Colonic mucosa (tissue), 4 donors: ENCODE measurements around the gene MYO5C. TPM values are rescaled to one million over a fixed set of nuclear protein-coding genes. Genes with fewer than 3 reads are reported as not detected.

Experiments used
- DNase-seq: peaks from one replicate; pipeline ENCODE4 v3.0.0-alpha.2; 2020
- H3K27ac ChIP-seq: fragments of 200-600 bp; one replicate; pipeline ENCODE4 v1.8.0; 2021
- H3K27me3 ChIP-seq: fragments of 200-600 bp; one replicate; pipeline ENCODE4 v1.8.0; 2021
- H3K36me3 ChIP-seq: fragments of 200-600 bp; one replicate; pipeline ENCODE4 v1.8.0; 2021
- H3K4me1 ChIP-seq: fragments of 200-600 bp; one replicate; pipeline ENCODE4 v1.8.0; 2021; ENCODE audit warnings: mild to moderate bottlenecking
- H3K4me3 ChIP-seq: fragments of 200-600 bp; one replicate; pipeline ENCODE4 v1.8.0; 2021
- H3K9ac ChIP-seq, 2 donors: one replicate each; pipeline ENCODE4 v1.7.0; 2013; ENCODE audit warnings: control low read depth in 2 of 2, low read depth in 2 of 2, low read length in 2 of 2
- H3K9me3 ChIP-seq: fragments of 200-600 bp; one replicate; pipeline ENCODE4 v1.8.0; 2021
- intact Hi-C: fragments of 100-400 bp; cut with DNase I; formaldehyde crosslinking; loops from one replicate; pipeline ENCODE4 v1.14.1; 2022
- total RNA-seq, 2 donors: library from RNA; stranded (reverse); fragmentation: NEBNext Ultra II Directional in 1 of 2; extraction: Animal tissue kit (Norgen Biotek cat#: 25700) in 1 of 2; gene quantifications; one replicate each; pipeline ENCODE4 v1.2.1, GENCODE V29; 2021
- TF ChIP-seq, protein P1 (sequence below): fragments of 200-600 bp; IDR thresholded peaks from one replicate; pipeline ENCODE4 v1.8.0; 2022; ENCODE audit warnings: antibody characterized with exemption, mild to moderate bottlenecking
- donor health status: healthy.
- donor health status: DM: no; HTN: no; CAD: no.
- donor health status: DM: no; HTN: no; CAD: no.

The MYO5C gene
- total RNA-seq, 2 donors from 2014 or later, result 71.4 to 102 TPM

DNA sequence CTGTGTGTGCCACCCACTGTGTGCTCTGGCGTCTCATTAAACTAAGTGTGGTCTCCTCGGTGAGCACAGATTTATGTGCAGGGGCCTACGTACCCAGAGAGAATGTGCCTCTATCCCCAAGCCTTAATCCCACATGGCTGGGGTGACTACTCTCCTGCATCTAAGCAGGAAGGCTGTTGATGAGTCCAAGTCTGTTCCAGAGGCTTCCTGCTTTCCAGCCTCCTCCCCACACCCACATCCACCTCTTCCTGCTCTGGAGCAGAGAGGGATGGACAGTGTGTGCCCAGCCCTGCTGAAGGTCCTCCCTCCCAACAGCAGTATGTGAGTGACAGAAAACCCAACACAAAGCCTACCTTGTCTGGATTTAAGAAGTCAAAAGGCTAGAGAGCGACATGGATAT lies 144.3 kb downstream of the MYO5C start:
- peak; percentile 43 for DNase-seq
- TF ChIP-seq, protein P1, sequence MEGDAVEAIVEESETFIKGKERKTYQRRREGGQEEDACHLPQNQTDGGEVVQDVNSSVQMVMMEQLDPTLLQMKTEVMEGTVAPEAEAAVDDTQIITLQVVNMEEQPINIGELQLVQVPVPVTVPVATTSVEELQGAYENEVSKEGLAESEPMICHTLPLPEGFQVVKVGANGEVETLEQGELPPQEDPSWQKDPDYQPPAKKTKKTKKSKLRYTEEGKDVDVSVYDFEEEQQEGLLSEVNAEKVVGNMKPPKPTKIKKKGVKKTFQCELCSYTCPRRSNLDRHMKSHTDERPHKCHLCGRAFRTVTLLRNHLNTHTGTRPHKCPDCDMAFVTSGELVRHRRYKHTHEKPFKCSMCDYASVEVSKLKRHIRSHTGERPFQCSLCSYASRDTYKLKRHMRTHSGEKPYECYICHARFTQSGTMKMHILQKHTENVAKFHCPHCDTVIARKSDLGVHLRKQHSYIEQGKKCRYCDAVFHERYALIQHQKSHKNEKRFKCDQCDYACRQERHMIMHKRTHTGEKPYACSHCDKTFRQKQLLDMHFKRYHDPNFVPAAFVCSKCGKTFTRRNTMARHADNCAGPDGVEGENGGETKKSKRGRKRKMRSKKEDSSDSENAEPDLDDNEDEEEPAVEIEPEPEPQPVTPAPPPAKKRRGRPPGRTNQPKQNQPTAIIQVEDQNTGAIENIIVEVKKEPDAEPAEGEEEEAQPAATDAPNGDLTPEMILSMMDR, result no peak
- Histone ChIP-seq H3K27ac (no peak overlapping the region), H3K4me3 (no peak overlapping the region), H3K27me3 (no peaks in the 10 kb centered on the region), H3K9ac (no peak overlapping the region), H3K36me3 (no peaks in the 10 kb centered on the region), H3K4me1 (no peaks in the 10 kb centered on the region), H3K9me3 (no peaks in the 10 kb centered on the region)
- intact Hi-C loops, result no loop called here

DNA sequence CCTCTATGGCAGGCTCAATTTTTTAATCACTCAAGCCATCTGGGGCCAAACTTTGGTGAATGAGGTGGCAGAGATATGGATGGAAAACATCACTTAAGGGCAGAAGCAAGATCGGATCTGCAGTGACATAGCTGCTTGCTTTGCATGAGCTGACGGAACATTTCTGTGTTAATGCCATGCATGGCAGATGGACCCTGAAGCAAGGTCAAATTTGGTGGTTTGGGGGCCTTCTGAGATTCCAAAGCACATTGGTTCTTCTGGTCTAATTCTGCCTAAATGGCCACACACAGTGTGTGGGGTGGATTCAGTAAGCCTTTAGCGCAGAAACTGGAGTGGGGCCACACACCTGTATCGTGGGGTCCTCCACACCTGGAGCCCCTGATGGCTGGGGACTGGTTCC lies 144.7 kb downstream of the MYO5C start:
- H3K36me3 ChIP-seq, result no peaks in the 10 kb centered on the region

DNA sequence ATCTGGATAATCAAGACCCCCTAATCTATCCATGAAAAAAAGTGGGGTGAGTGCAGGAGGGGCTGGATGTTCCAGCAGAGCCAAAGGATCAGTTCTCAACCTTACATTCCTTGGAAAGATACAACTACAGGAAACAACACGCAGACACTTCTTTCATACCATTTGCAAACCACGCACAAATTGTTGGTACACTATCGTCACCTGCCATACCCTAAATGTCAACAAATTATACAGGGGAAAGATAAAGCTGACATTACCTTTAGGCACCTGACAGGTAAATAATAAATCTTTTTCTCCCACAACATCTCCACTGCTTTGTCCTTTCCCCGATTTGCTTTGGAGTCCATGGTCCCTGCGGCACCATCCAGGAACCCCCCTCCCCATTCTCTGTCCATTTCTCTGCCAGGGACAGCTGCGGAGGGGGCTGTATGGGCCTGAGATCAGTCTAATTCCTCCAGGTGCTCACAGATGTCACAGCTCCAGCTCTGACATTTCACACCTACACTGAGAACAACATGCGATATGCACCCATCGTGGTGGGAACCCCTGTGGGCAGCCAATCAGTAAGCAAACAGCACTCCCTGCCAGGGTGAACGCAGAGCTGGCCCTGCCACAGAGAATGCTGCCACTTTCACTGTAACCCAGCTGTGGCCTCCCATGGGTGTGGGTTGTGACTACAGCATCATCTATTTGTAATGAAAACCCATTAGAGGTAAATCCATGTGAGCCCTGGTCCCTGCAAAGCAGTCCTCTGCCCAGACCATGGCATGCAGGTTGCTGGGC lies 145.4 kb downstream of the MYO5C start:
- TF ChIP-seq, protein P1, result no peak
- H3K9ac ChIP-seq, result no peak overlapping the region

More for the DNA sequence above, 144.7 kb downstream of the MYO5C start:
- no peaks in the 10 kb centered on the region for H3K9me3 ChIP-seq
- no peak overlapping the region for H3K4me3 ChIP-seq
- no peaks in the 10 kb centered on the region for H3K4me1 ChIP-seq
- H3K27ac ChIP-seq, result no peak overlapping the region
- H3K9ac ChIP-seq, result no peak overlapping the region
- DNase-seq, result no peak
- no peaks in the 10 kb centered on the region for H3K27me3 ChIP-seq
- intact Hi-C loops, result no loop called here
- TF ChIP-seq, protein P1, result no peak

DNA sequence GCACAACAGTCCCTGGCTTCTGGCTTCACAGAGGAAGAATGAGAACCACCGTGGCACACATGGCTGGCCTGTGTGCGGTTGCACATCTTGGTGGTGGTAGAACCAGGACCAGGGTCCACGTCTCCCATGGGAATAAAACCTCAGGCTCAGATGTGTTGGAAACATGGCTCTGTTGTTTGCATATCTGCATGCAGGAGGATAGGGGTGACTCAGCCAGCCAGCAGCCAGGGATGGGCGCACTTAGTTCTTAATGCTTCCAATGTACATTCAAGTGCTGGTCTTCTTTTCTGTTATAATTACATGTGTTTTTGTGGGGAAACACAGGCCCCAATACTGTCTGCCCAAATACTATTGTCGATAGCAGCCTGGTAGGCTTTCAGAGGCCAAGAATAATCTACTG lies 147.2 kb downstream of the MYO5C start:
- H3K9ac ChIP-seq, result no peak overlapping the region
- no peaks in the 10 kb centered on the region for H3K4me1 ChIP-seq
- TF ChIP-seq, protein P1, result no peak
- no peak overlapping the region for H3K27ac ChIP-seq
- H3K4me3 ChIP-seq, result no peak overlapping the region
- H3K27me3 ChIP-seq, result no peaks in the 10 kb centered on the region
- H3K9me3 ChIP-seq, result no peaks in the 10 kb centered on the region
- intact Hi-C loops, result no loop called here
- no peaks in the 10 kb centered on the region for H3K36me3 ChIP-seq
- no peak for DNase-seq

More for the DNA sequence above, 145.4 kb downstream of the MYO5C start:
- H3K4me3 ChIP-seq, result no peak overlapping the region
- H3K4me1 ChIP-seq, result no peaks in the 10 kb centered on the region
- no peaks in the 10 kb centered on the region for H3K27me3 ChIP-seq
- no peak overlapping the region for H3K27ac ChIP-seq
- H3K36me3 ChIP-seq, result no peaks in the 10 kb centered on the region
- H3K9me3 ChIP-seq, result no peaks in the 10 kb centered on the region
- no peak for DNase-seq
- intact Hi-C loops, result no loop called here

DNA sequence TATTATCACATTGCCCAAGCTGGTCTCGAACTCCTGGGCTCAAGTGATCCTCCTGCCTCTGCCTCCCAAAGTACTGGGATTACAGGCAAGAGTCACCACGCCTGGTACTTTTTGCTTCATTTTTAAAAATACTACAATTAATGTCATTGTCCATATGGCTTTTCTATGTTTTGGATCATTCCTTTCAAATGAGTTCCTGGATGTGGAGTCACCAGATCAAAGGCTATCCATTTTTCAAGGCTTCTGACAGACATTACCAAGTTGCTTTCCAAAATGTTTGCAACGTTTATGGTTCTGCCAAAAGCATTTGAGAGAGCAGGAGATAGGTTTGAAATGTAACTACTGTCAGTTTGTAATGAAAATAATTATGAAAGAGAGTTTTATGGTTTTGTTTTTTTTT lies 148.8 kb downstream of the MYO5C start:
- H3K4me1 ChIP-seq, result no peaks in the 10 kb centered on the region
- H3K27ac ChIP-seq, result no peak overlapping the region
- intact Hi-C loops, result no loop called here
- H3K4me3 ChIP-seq, result no peak overlapping the region
- no peak for DNase-seq
- H3K36me3 ChIP-seq, result no peaks in the 10 kb centered on the region
- no peaks in the 10 kb centered on the region for H3K27me3 ChIP-seq
- TF ChIP-seq, protein P1, result no peak
- H3K9me3 ChIP-seq, result no peaks in the 10 kb centered on the region
- H3K9ac ChIP-seq, result no peak overlapping the region
